ENCODE results near the gene FGF1.

The FGF1 gene

GRCh38 chr5:142572006-142572405 lies 113.9 kb downstream of the FGF1 start:
- DNase-seq (ENCODE audit: low spot score): no peak

DNA sequence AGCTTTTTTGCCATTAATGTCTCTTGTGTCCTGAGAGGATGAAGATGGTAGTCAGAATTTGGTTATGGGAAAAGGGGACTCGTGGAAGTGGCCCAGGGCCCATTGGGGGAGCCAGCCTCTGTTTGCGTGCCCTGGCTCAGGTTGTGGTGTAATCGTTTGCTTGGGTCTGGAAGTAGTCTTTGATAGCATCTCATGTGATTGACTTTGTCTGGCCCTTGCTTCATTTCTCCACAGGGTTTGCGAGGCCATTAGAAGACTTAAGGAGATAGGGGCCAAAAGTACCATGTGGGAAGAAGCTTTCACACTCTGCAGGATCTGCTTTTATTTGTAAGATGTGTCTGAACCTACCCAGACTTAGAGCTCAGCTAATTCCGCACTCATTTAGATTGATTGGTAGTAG lies 114.5 kb downstream of the FGF1 start:
- no peak for DNase-seq (ENCODE audit: low spot score)

DNA sequence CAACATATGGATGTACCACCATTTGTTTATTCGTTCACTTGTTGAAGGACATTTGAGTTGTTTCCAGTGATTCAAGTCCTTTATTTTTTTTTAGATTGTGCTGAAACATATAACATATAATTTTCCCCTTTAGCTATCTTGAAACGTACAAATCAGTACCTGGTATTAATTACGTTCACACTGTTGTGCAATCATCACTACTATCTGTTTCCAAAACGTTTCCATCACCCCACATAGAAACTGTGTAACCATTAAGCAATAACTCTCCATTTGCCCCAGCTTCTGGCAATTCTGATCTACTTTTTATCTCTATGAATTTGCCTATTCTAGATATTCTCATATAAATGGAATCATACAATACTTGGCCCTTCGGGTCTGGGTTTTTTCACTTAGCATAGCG lies 116.0 kb downstream of the FGF1 start:
- DNase-seq (ENCODE audit: low spot score): no peak

GRCh38 chr5:142568996-142569335 lies 116.9 kb downstream of the FGF1 start:
- DNase-seq (ENCODE audit: low spot score): no peak

GRCh38 chr5:142568283-142568995 lies 117.5 kb downstream of the FGF1 start:
- DNase-seq (ENCODE audit: low spot score): no peak

DNA sequence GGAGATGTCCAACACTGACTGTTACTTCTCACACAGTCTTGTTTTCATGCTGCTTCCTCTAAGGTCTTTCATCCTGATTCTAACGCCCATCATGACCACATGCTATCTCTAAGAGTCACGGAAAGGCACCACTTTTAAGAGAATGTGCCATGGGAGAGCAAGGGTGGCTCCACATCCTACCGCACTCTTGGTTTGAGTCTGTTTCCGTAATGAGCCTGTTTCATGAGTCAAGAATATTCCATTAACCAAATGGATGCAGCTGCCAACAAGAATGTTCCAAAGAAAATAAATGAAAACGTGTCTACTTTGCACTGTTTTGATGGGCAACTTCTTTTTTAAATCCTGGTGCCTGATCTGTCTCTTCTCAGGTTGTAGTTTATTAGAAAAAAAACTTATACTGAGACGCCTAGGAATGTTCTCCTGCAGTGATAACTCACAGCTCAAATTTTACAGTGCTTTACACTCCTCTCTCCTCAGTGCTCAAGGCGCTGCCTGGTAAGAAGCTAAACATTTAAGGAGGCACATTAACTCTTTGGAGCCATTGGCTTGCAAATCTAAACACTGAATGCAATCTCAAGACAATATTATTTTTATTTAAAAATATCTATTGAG lies 124.3 kb downstream of the FGF1 start:
- DNase-seq (ENCODE audit: low spot score): no peak

DNA sequence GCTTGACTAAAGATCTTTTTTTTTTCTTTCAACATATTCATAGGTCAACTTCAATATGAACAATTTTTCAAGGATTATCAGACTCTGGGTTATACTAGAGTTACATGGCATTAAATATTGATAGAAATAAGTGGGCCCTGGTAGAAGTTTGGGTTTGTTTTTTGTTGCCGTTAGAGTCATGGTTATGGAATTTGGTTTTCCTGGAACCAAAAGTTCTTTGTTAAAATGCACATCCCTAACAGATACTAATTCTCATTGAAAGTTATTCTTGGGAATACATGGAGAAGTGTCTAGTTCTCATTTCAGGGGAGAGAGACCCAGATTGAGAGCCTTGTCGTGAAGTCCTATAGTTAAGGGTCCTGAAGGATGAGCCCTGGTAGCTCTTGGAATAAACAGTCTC lies 124.9 kb downstream of the FGF1 start:
- peak; percentile 17 for DNase-seq (ENCODE audit: low spot score)

DNA sequence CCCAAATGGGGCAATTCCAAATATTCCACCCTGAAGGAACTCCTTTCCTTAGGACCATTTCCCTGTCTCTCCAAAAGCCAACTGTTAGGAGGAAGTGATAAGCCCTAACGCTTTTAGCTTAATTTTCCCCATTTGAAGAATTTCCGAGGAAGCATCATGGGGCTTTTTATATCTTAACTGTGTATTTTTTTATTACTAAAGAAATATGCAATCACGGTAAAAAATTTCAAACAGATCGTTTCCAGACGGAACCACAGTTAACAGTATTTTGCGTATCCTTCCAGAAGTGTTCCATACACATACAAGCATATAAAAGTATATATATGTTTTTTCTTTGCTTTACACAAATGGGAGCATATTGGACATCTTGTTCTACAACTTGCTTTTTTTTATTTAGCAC lies 133.8 kb downstream of the FGF1 start:
- no peak for DNase-seq (ENCODE audit: low spot score)

DNA sequence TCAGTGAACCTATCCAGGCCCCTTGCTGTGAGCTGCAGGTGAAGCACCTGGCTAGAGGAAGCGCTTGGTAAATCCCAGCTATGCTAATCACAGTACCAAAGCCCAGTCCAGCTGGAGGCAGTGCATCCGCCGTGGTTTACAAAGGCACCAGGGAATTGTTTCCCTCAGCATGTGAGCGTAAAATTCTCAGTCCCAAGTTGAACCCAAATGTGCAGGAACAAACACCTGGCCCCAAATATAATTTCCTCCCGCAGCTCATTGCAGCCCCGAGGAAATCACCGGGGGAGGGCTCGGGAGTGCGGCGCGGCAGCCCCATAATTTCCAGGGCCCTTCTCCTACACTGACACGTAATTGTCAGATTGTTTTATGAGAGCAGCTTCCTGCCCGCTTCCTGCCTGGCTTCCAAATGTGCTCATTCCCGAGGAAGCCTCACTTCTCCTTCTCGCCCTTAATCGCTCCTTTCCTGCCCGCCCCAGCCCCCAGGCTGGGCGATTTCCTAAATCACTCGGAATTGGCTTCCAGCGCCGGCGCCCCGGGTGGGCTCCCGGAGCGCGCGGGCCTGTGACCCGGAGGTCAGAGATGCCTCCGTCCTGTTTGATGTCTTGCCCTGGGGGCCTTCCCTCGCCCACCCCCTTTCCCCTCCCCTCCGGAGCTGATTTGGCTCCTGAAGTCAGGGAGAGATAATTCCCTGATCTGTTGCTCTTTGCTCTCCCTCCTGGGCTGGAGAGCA lies 134.4 kb downstream of the FGF1 start:
- peak; percentile 67 for DNase-seq (ENCODE audit: low spot score)

DNA sequence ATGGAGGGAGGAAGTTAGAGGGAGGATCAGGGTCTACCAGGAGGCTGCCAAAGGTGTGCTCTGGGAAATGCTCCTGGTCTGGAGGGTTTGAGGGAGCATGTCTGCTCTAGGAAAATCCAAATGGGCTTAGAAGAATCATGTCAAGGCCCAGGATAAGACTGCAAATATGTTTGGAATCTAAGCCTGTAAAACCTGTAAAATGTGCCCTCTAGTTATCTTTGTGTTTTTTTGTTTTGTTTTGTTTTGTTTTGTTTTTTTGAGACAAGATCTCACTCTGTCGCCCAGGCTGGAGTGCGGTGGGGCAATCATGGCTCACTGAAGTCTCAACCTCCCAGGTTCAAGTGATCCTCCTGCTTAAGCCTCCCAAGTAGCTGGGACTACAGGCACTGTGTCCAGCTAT lies 135.4 kb downstream of the FGF1 start:
- no peak for DNase-seq (ENCODE audit: low spot score)

DNA sequence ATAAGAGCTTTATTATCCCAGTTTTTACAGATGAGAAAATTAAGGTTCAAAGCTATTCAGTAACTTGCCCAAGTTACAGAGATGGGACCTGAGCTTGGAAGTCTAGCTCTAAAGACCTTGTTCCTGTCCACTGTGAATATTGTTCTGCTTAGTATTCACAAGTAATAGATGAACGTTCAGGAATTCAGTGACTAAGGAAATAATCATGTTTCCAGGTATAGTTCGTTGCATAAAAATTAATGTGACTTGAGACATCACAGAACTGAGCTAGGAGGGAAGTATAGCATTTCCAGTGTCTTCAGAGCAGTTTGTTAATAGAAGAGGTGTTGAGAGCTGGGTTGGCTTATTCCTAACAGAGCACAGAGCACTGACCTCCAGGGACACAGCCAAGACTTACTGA lies 136.1 kb downstream of the FGF1 start:
- no peak for DNase-seq (ENCODE audit: low spot score)

DNA sequence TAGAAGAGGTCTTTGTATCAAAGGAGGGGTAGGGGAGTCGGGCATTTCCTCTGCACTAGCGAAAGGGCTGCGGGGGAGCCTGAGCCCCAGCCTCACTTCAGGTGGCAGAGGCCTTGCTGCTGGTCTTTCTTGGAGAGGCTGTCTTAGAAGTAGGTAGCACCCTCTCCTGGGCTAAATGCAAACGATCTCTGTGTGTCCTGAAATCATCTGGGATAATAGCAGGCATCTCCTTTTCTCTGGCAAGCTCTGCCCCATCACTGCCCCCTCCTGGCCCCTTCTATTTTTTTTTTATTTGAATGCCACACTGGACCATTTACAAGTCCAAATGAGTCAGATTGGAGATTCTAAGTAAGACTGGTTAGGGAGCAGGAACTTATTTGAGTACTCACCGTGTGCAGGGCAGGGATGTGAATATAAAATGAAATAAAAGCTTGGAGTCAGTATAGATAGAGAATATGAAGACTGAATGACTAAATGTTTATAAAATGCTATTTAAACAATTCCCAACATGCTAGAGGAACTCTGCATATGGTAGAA lies 137.1 kb downstream of the FGF1 start:
- peak; percentile 90 for DNase-seq (ENCODE audit: low spot score)

DNA sequence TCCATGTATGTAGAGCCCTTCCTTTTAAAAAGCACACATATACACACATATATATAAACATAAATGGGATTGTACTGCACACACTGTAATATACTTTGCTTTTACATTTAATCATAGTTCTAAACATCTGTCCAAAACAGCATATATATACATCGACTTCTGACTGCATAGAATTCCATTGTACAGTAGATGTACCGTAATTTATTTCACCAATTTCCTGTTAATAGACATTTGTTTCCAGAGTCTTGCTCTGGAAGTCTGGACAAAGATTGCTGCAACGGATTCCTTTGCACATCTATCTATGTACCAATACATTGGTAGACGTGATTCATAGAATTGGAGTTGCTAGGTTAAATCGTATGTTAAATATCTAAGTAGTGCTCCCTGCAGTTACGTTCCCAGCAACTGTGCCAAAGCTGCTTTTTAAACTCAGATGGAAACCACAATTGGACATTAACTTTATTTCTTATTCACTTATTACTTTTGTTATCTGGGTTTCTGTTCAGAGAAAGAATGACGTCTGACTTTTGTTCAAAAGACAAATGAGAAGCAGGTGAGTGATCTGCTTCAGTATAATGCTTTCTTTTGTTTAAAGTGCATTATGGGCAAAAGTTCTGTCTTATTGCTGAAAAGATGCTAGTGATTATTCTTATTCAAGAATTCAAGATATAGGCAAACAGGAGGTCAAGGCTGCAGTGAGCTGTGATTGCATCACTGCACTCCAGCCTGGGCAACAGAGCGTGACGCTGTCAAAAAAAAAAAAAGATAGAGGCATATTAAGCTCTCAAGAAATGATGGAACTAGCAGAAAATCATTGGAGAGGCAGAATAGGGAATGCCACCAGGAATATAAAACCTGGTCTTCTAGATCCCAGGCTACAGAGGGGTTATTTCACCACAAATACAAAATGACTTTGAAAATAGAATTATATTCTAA lies 138.2 kb downstream of the FGF1 start:
- no peak for DNase-seq (ENCODE audit: low spot score)

GRCh38 chr5:142545650-142546322 lies 140.1 kb downstream of the FGF1 start:
- DNase-seq (ENCODE audit: low spot score): no peak

- DNase-seq (ENCODE audit: low spot score): peak; percentile 29
Measured at GRCh38 chr5:142544946-142545649, 140.8 kb downstream of the FGF1 start.

DNA sequence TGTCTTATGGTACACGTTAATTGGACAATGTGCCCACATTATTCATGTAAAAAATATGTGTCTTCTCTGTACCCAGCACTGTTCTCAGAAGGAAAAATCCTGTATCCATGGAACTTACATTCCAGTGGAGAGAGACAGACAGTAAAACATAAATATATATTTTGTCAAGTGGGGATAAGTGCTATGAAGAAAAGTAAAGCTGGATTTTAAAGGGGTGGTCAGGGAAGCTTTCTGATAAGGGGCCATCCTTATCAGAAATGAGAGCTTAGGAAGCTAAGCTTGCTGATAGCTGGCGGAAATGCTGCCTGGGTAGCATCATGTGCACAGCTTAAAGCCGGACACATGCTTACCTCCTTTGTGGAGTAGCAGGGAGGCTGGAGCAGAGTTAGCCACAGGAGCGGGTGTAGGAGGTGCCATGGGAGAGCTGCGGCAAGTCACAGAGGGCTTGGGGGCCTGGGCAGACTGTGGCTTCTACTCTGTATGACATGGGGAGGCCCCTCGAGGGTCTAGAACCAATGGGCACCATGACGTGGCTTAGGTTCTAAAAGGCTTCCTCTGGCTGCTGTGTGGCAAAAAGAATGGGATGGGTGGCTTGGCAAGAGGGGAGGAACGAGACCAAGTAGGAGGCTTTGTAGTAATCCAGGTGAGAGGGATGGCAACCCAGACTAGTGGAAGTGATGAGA lies 141.7 kb downstream of the FGF1 start:
- no peak for DNase-seq (ENCODE audit: low spot score)

DNA sequence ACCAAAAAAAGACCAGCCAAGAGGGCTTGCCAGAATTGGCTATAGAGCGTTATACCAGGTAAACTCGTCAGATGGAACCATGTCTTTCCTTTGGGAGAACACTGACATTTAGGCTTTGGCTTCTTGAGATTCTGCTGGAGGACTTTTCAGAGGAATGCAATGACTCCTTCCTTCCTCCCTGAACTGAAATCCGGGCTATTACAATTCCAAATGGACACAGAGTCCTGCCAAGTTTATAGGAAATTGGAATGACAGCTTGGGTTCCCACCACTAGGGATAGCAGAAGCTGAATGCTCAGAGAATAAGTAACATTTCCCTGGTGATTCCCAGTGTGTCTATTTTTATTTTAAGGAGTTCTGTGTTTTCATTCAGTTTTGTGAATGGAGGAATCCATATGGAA lies 143.0 kb downstream of the FGF1 start:
- peak; percentile 60 for DNase-seq (ENCODE audit: low spot score)
